Peyer's patch (tissue), 4 donors: ENCODE data around the gene RPTN.

Source experiments
- CTCF ChIP-seq, 6 experiments: fragments of 450-650 bp in 4 of 6; fragments of 200-600 bp in 2 of 6; sonication (generic) in 1 of 6; IDR thresholded peaks; one replicate each; pipeline ENCODE4 v1.5.1; 2017 to 2019; ENCODE audit warnings: antibody characterized with exemption in 6 of 6, mild to moderate bottlenecking in 3 of 6, moderate library complexity in 1 of 6
- POLR2A ChIP-seq, 2 donors: fragments of 450-650 bp; IDR thresholded peaks; one replicate each; pipeline ENCODE4 v1.5.1; 2017; ENCODE audit warnings: antibody characterized with exemption in 2 of 2, mild to moderate bottlenecking in 2 of 2, moderate library complexity in 2 of 2

GRCh38 chr1:152165286-152166077, 6.5 kb upstream of the RPTN start:
- TF ChIP-seq CTCF (IDR thresholded peaks at IDR 0.05) (no peak), POLR2A (IDR thresholded peaks at IDR 0.05) (no peak)
